Cardiac atrium fibroblast (primary cell): ENCODE results near the gene SNTA1. TPM values are rescaled to one million over a fixed set of nuclear protein-coding genes. Genes with fewer than 3 reads are reported as not detected.

Source experiments
- total RNA-seq: library from RNA; depleted of rRNA; stranded (reverse); fragments of >200 nt; gene quantifications from 2 replicates; pipeline ENCODE4 v1.2.3, GENCODE V29; 2015

Gene SNTA1
- total RNA-seq, result 28.2 TPM in 2 replicates

DNA sequence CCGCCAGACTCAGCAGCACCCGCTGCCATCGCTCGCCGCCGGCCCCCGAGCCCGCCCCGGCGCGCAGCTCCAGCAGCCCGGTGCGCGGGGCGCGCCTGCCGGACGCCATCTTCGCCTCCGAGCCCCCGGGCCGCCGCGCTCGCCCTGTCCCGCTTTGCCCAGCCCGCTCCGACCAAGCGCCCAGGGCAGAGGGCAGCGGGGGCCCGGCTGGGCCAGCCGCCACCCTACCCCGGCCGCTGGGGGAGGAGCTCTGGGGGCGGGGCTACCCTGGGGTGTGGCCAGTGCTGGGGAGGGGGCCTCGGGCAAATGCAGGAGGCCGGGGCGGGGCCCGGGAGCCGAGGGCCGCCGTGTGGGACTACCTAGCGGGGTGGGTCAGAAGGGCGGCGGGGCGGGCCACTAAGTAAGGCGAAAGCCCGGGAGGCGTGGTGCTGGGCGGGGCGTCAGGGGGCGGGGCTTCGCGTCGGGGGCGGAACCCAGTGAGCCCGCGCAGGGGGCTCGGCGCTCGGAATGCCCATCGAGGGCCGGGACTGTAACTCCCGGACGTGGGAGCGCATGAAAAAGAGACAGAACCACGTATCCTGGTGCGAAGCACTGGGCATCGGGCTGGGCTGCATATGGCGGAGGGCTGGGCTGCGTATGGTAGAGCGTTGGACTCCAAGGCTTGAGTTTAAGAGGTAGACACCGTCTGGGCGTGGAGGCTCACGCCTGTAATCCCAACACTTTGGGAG is at the start of gene SNTA1:
Gene SNTA1 (minus strand): TSS at position 252 of the 728 bp plus-strand sequence. CDS start 143 bp downstream, at position 109.

DNA sequence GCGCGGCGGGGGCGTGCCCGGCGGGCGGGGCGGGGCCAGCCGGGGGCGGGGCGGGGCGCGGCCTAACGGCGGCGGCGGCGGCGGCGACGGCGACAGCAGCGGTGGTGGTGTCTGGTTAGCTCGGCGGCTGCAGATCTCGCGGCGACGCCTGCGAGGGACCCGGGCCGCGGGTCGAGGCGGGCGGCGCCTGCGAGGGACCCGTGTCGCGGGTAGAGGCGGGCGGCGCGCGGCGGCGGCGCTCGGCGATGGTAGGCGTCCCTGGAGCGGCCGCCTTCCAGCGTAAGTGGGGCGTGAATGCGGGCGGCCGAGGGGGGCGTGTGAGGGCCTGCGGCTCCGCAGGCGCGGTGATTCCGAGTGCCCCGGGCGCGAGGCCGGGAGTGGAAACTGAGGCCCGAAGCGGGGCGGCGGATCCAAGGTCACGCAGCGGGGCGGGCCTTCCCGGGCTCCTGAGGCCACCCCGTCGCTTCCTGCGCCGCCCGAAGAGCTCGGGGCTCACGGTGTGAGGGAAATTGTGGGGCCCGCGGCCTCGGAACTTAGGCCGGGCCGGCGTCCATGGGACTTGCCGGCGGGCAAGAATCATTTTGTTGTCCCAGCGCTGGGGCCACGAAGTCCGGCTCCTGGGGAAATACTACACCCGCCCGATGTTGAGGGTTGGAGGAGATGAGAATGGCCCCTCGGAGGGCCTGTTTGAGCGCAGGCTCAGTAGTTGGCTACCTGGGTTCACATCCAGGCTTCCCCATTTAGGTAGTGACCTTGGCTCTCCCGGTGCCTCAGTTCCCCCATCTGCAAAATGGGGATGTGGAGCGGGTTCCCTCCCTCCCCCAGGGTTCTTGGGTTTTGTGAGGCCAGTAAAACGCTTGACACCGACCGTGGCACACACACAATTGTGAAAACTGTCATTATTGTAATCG is 46.7 kb upstream of the SNTA1 start, which contains the start of gene CBFA2T2:
Gene CBFA2T2 (plus strand): TSS at position 74 of the 911 bp plus-strand sequence. CDS start 172 bp downstream, at position 246.

DNA sequence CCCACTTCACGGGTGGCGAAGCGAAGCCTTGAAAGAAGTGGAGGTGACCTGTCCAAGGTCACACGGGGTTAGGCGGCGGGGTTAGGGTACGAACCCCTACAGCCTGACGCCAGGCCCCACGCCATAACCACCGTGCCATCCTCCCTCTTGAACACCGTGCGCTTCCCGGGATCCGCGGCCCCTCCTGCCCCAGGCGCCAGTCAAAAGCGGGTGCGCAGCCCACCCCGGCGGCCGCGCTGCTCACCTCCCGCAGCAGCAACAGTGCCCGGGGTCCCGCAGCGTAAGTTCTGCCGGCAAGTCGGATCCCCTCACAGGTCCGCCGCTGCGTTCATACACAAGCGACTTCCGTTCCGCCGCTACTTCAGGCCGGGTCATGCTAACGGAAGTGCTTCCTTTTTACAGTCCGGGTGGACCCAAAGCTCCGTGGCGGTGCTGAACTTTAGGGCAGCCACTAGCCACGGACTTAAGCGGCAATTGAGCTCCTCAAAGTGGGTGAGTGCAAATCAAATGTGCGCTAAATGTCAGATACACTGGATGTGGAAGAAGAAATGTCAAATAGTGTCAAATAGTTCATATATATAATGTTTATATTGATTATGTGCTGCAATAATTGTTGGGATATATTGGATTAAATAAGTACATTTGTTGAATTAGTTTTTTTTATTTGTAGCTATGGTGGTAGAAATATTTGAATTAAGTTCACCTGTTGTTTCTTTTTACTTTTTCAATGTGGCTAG is 42.2 kb downstream of the SNTA1 start, which contains the start of gene CDK5RAP1:
Gene CDK5RAP1 (minus strand): TSS at position 336 of the 737 bp plus-strand sequence. CDS start 4,455 bp downstream, outside the sequence.

Other genes with a start within 250 kb of the SNTA1 start
- not detected in 2 replicates for gene BPIFA3, start 226.4 kb downstream of the SNTA1 start, total RNA-seq
- gene BPIFA1, start 207.8 kb downstream of the SNTA1 start, total RNA-seq, result not detected in 2 replicates
- gene BPIFB1, start 160.5 kb downstream of the SNTA1 start, total RNA-seq, result not detected in 2 replicates
- gene CDK5RAP1, start 42.2 kb downstream of the SNTA1 start, total RNA-seq, result 12.1 and 14.1 TPM in 2 replicates
- 3.2 and 3.6 TPM in 2 replicates for gene CBFA2T2, start 46.3 kb upstream of the SNTA1 start, total RNA-seq
- not detected in 2 replicates for gene C20orf144, start 218.6 kb upstream of the SNTA1 start, total RNA-seq
- 2.4 and 4.5 TPM in 2 replicates for gene ACTL10, start 223.2 kb upstream of the SNTA1 start, total RNA-seq
- gene NECAB3, start 230.7 kb upstream of the SNTA1 start, total RNA-seq, result 23.3 and 47.5 TPM in 2 replicates
- 2.3 and 5.2 TPM in 2 replicates for gene E2F1, start 242.6 kb upstream of the SNTA1 start, total RNA-seq